ENCODE data around the gene NOTO.

The NOTO gene

DNA sequence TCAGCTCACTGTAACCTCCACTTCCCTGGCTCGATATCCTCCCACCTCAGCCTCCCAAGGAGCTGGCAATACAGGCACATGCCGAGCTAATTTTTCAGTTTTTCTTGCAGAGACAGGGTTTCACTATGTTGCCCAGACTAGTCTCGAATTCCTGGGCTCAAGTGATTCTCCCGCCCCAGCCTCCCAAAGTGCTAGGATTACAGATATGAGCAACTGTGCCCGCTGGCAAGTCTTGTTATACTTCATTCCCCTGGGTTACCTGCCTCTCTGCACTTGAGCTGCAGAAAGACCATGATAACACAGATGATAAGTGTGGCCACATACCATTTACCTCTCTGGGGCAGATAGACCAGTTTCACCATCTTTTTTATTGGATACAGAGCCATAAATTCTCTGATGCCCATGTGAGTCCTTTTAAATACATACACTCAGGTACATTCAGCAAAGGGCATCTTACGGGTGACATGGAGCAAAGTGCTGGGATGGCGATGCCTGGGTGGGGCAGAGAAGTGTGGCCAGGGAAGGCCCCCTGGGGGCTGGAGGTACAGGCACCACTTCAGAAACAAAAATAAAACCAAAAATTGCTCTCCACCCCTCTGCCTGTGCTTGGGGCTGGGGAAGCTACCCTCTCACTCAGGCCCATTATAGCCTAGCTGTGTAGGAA lies 52.1 kb downstream of the NOTO start:
- peaks cover 0 to 2% of the 10 kb centered on the region in 2 donors for H3K4me1 ChIP-seq (ENCODE audit: control insufficient read depth in 1 of 2, insufficient read depth in 2 of 2, low read length in 2 of 2)
- H3K36me3 ChIP-seq (ENCODE audit: control insufficient read depth in 1 of 2, insufficient read depth in 2 of 2, low read length in 2 of 2): peaks cover 42 to 48% of the 10 kb centered on the region in 2 donors
- H3K4me3 ChIP-seq (ENCODE audit: low read depth in 1 of 2, low read length in 2 of 2): no peak overlapping the region
- H3K27ac ChIP-seq (ENCODE audit: low read length): no peak overlapping the region
- H3K27me3 ChIP-seq (ENCODE audit: low read depth, low read length): no peaks in the 10 kb centered on the region
- no peaks in the 10 kb centered on the region for H3K9me3 ChIP-seq (ENCODE audit: control insufficient read depth in 1 of 2, low read length in 2 of 2)

DNA sequence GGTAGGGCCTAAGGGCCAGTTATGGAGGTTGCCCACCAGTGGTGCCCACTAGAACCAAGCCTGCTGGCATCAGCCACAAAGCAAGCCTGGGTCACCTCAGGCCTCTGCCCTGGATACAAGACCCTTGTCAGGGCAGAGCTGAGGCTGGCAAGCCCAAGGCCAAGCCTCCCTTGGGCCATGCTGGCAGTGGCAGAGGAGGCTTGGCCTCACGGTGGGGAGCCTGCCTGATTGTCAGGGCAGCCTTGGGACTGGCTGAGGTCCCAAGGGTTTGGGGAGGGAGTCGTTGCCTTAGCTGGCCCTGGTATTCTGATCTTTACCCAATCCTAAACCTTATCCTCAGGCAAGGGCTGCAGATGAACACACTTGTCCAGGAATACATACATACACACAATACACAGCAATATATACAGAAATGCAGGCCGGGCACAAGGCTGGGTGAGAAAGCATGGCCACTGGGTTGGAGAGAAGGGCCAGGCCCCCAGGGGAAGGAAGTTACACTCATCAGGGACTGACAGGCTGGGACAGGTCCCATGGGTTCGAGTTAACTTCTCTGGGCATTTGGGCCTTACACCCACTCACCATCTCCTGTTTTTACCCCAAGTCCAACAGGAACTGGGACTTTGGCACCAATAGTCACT lies 52.8 kb downstream of the NOTO start:
- H3K4me3 ChIP-seq (ENCODE audit: low read depth in 1 of 2, low read length in 2 of 2): no peak overlapping the region
- H3K27ac ChIP-seq (ENCODE audit: low read length): no peak overlapping the region
- H3K4me1 ChIP-seq (ENCODE audit: control insufficient read depth in 1 of 2, insufficient read depth in 2 of 2, low read length in 2 of 2): no peaks in the 10 kb centered on the region
- peaks cover 35 to 42% of the 10 kb centered on the region in 2 donors for H3K36me3 ChIP-seq (ENCODE audit: control insufficient read depth in 1 of 2, insufficient read depth in 2 of 2, low read length in 2 of 2)
- H3K9me3 ChIP-seq (ENCODE audit: control insufficient read depth in 1 of 2, low read length in 2 of 2): no peaks in the 10 kb centered on the region
- H3K27me3 ChIP-seq (ENCODE audit: low read depth, low read length): no peaks in the 10 kb centered on the region

DNA sequence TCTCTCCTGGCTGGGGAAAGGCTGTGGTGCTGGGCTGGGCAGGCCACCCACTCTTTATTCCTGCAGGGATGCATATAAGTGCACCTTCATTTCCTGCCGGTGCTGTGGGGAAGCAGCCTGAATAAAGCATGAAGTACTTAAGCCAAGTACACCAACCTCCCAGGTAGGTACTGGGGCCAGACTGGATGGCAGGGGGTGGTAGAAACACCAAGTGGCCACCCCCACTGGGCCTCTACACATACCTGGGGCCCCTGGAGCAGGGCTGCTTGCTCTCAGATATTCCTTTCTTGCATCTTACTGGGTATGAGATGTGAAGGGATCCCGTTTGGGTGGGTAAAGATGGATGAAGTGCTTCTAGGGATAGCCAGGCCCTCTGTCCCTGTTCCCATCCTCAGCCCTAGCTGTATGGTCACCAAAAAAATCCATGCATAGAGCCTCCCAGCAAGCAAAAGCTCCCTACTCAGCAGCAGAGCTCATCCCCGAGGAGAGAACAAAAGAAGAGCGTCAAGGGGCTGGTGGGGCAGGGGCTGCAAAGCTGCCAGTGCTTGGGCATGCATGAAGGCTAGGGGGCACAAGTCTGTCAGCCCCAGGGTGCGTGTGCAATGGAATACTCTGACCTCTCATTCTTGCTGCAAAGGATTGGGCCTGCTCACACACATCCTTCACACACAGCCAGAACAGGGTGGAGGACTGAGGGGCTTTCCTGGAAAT lies 53.7 kb downstream of the NOTO start:
- Histone ChIP-seq H3K4me3 (ENCODE audit: low read depth in 1 of 2, low read length in 2 of 2) (no peak overlapping the region), H3K36me3 (ENCODE audit: control insufficient read depth in 1 of 2, insufficient read depth in 2 of 2, low read length in 2 of 2) (peaks cover 26 to 32% of the 10 kb centered on the region in 2 donors), H3K27ac (ENCODE audit: low read length) (no peak overlapping the region), H3K9me3 (ENCODE audit: control insufficient read depth in 1 of 2, low read length in 2 of 2) (no peaks in the 10 kb centered on the region), H3K4me1 (ENCODE audit: control insufficient read depth in 1 of 2, insufficient read depth in 2 of 2, low read length in 2 of 2) (no peaks in the 10 kb centered on the region), H3K27me3 (ENCODE audit: low read depth, low read length) (no peaks in the 10 kb centered on the region)

GRCh38 chr2:73256618-73256922 lies 54.2 kb downstream of the NOTO start:
- Histone ChIP-seq H3K27ac (ENCODE audit: low read length) (no peak overlapping the region), H3K4me3 (ENCODE audit: low read depth in 1 of 2, low read length in 2 of 2) (no peak overlapping the region), H3K27me3 (ENCODE audit: low read depth, low read length) (no peaks in the 10 kb centered on the region), H3K36me3 (ENCODE audit: control insufficient read depth in 1 of 2, insufficient read depth in 2 of 2, low read length in 2 of 2) (peaks cover 24 to 27% of the 10 kb centered on the region in 2 donors), H3K4me1 (ENCODE audit: control insufficient read depth in 1 of 2, insufficient read depth in 2 of 2, low read length in 2 of 2) (no peaks in the 10 kb centered on the region), H3K9me3 (ENCODE audit: control insufficient read depth in 1 of 2, low read length in 2 of 2) (no peaks in the 10 kb centered on the region)

- no peak overlapping the region for H3K4me3 ChIP-seq (ENCODE audit: low read depth in 1 of 2, low read length in 2 of 2)
- no peaks in the 10 kb centered on the region for H3K4me1 ChIP-seq (ENCODE audit: control insufficient read depth in 1 of 2, insufficient read depth in 2 of 2, low read length in 2 of 2)
- no peaks in the 10 kb centered on the region for H3K27me3 ChIP-seq (ENCODE audit: low read depth, low read length)
- peaks cover 23 to 24% of the 10 kb centered on the region in 2 donors for H3K36me3 ChIP-seq (ENCODE audit: control insufficient read depth in 1 of 2, insufficient read depth in 2 of 2, low read length in 2 of 2)
- no peak overlapping the region for H3K27ac ChIP-seq (ENCODE audit: low read length)
- H3K9me3 ChIP-seq (ENCODE audit: control insufficient read depth in 1 of 2, low read length in 2 of 2): no peaks in the 10 kb centered on the region
Observed at GRCh38 chr2:73257021-73257420, 54.6 kb downstream of the NOTO start.

DNA sequence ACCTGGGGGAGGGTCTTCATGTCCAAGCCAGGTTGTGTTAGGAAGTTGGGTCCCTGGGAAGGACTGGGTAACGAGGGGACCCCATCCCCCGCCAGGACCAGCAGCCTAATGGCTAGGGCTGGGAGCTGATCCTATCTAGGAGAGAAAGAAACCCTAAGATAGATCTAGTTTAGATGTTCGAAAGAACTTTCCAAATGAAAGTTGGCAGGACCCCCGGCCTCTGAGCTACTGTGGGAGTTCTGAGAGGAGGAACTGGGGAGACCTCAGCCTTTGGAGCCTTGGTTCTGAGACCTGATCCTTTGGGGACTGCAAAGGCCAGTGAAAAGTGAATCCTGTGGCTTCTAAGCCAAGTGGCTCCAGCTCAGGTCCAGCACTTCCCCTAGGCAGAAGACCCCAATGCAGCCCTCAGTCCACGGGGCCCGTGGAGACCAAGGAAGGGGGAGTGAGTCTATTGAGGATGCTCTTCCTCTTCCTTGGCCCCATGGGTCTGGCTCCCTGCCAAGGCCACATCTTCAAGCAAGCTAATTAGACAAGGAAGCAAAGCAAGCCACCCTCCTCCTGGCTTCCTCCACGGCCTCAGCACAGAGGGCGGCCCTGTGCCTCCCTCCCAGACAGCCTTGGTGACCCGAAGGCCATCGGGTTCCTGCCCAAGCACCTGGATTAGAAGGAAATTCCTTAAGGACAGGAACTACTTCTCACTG lies 55.2 kb downstream of the NOTO start:
- Histone ChIP-seq H3K27me3 (ENCODE audit: low read depth, low read length) (no peaks in the 10 kb centered on the region), H3K4me1 (ENCODE audit: control insufficient read depth in 1 of 2, insufficient read depth in 2 of 2, low read length in 2 of 2) (no peaks in the 10 kb centered on the region), H3K4me3 (ENCODE audit: low read depth in 1 of 2, low read length in 2 of 2) (no peak overlapping the region), H3K36me3 (ENCODE audit: control insufficient read depth in 1 of 2, insufficient read depth in 2 of 2, low read length in 2 of 2) (peaks cover 20 to 23% of the 10 kb centered on the region in 2 donors), H3K27ac (ENCODE audit: low read length) (no peak overlapping the region), H3K9me3 (ENCODE audit: control insufficient read depth in 1 of 2, low read length in 2 of 2) (no peaks in the 10 kb centered on the region)

DNA sequence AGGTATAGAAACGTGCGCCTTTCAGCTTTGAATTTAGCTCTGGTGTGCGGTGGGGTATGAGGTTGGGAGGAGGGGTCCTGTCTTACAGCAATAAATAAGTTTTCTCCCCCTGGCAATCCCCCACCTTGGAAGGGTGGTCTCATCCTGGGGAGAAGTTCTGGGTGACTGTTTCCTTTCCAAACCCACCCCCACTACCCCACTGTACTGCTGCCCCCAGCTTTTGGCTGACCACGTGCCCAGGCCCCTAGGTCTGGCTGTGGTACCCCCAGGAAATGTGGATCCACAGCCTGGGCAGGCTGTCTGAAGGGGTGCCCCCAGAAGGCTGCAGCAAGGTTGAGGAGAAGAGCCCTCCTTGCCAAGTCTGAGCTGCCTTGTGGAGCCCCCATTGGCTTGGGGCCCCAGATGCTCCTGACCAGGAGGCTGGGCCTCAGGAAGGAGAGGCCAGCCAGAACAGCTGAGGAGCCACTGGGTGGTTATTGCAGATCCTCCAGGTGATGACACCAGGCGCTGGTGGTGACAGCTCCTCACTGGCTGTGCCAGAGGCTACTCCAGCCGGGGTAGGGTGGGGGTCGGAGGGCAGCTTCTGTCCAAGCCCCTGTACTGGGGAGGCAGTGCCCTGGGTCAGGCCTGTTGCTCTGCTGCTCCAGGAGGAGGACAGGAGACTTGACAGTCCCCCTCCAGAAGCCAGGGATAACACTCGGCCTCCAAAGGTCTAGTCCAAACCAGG lies 56.0 kb downstream of the NOTO start:
- Histone ChIP-seq H3K4me3 (ENCODE audit: low read depth in 1 of 2, low read length in 2 of 2) (no peak overlapping the region), H3K9me3 (ENCODE audit: control insufficient read depth in 1 of 2, low read length in 2 of 2) (no peaks in the 10 kb centered on the region), H3K27ac (ENCODE audit: low read length) (no peak overlapping the region), H3K36me3 (ENCODE audit: control insufficient read depth in 1 of 2, insufficient read depth in 2 of 2, low read length in 2 of 2) (peaks cover 12 to 16% of the 10 kb centered on the region in 2 donors), H3K4me1 (ENCODE audit: control insufficient read depth in 1 of 2, insufficient read depth in 2 of 2, low read length in 2 of 2) (no peaks in the 10 kb centered on the region), H3K27me3 (ENCODE audit: low read depth, low read length) (no peaks in the 10 kb centered on the region)

GRCh38 chr2:73258913-73259215 lies 56.5 kb downstream of the NOTO start:
- H3K27ac ChIP-seq (ENCODE audit: low read length): no peak overlapping the region
- peaks cover 7 to 12% of the 10 kb centered on the region in 2 donors for H3K36me3 ChIP-seq (ENCODE audit: control insufficient read depth in 1 of 2, insufficient read depth in 2 of 2, low read length in 2 of 2)
- no peaks in the 10 kb centered on the region for H3K4me1 ChIP-seq (ENCODE audit: control insufficient read depth in 1 of 2, insufficient read depth in 2 of 2, low read length in 2 of 2)
- H3K4me3 ChIP-seq (ENCODE audit: low read depth in 1 of 2, low read length in 2 of 2): no peak overlapping the region
- no peaks in the 10 kb centered on the region for H3K9me3 ChIP-seq (ENCODE audit: control insufficient read depth in 1 of 2, low read length in 2 of 2)
- H3K27me3 ChIP-seq (ENCODE audit: low read depth, low read length): no peaks in the 10 kb centered on the region

DNA sequence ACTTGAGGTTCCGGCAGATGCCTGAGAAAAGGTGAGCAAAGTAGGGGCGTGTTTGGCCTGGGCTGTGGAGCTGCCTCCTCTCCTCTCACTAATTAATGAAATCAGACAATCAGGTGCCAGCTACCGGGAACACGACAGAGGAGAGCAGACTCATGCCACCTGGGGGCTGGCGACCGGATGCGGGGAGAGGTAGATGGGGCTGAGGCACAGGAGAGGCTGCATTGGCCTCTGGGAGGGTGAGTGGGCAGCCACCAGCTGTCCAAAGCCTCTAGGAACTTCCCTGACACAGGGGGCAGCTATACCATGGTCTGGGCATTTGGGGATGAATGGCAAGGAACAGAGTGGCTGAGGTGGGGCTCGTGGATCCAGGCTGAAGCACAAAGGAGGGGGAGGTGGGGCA lies 56.9 kb downstream of the NOTO start:
- no peak overlapping the region for H3K27ac ChIP-seq (ENCODE audit: low read length)
- H3K36me3 ChIP-seq (ENCODE audit: control insufficient read depth in 1 of 2, insufficient read depth in 2 of 2, low read length in 2 of 2): peaks cover 3 to 8% of the 10 kb centered on the region in 2 donors
- H3K4me3 ChIP-seq (ENCODE audit: low read depth in 1 of 2, low read length in 2 of 2): no peak overlapping the region
- no peaks in the 10 kb centered on the region for H3K9me3 ChIP-seq (ENCODE audit: control insufficient read depth in 1 of 2, low read length in 2 of 2)
- no peaks in the 10 kb centered on the region for H3K4me1 ChIP-seq (ENCODE audit: control insufficient read depth in 1 of 2, insufficient read depth in 2 of 2, low read length in 2 of 2)
- H3K27me3 ChIP-seq (ENCODE audit: low read depth, low read length): no peaks in the 10 kb centered on the region

DNA sequence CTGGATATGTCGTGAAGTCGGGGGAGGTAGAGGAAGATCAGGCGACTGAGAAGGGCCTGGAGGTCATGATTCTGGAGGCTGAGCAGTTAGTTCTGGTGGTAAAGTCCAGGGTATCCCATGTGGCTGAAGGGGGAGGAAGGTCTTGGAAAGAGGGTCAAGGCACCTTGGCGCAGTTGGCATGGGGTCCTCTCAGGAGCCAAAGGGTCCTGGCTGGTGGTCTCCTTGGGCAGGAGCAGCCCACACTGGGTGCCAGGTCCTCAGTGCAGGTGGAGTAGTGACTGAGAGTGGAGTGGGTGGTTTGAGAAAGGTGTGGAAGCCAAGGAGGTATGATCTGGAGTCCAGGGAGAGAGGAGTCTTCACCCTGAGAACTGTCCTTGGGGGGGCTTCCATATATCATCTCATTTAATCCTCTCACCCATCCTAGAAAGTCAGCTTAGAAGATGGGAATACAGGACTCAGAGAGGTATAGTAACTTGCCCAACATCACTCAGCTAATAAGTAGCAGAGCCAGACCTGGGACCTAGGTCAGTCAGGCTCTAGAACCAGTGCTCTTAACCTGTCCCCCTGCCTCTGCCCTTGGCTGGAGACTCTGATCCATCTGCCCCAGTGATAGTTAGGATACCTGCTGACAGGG lies 57.4 kb downstream of the NOTO start:
- no peaks in the 10 kb centered on the region for H3K9me3 ChIP-seq (ENCODE audit: control insufficient read depth in 1 of 2, low read length in 2 of 2)
- peaks cover 0 to 2% of the 10 kb centered on the region in 2 donors for H3K36me3 ChIP-seq (ENCODE audit: control insufficient read depth in 1 of 2, insufficient read depth in 2 of 2, low read length in 2 of 2)
- no peak overlapping the region for H3K27ac ChIP-seq (ENCODE audit: low read length)
- no peak overlapping the region for H3K4me3 ChIP-seq (ENCODE audit: low read depth in 1 of 2, low read length in 2 of 2)
- no peaks in the 10 kb centered on the region for H3K27me3 ChIP-seq (ENCODE audit: low read depth, low read length)
- H3K4me1 ChIP-seq (ENCODE audit: control insufficient read depth in 1 of 2, insufficient read depth in 2 of 2, low read length in 2 of 2): no peaks in the 10 kb centered on the region

Data from muscle layer of duodenum (tissue), 2 donors.